COLO829 (cell line): ENCODE results near the gene PHYKPL.

Experiments
- DNase-seq: peaks from one replicate; pipeline ENCODE4 v3.0.0; 2012; ENCODE audit warnings: low spot score

The PHYKPL gene

DNA sequence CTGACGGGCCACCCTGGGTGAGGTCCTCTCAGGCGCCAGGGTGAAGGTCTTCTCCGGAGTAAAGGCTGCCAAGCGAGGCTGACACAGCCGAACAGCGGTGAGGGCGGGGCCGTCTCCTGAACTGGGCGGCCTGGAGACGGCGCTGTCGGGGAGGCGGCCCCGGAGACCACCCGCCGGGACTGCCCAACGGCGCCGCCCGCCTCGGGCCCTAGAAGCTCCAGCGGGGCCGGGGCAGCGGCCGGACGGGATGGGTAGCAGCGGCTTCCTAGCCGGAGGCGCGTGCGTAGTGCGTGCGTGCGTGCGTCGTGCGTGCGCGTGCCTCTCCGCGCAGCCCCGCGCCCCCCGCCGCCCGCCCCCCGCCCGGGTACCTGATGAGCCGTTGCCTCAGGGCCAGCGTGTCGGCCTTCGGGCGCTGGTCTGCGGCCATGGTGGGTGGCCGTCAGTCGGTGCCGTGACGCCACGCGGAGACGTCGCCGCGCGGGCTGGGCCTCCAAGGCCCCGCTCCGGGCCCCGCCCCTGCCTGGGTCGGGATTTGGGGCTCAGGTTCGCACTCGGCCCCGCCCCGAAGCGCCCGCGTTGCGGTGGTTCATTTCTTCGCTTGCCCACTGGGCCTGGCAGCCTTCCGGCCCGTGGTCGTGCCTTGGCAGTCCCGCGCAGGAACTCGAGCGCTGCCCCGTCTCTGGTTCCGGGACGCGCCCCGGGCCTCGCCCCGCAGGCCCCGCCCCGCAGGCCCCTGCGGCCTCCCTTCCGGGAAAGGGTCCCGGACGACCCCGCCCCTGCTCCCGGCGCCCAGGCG, at the start of gene PHYKPL:
Gene PHYKPL, minus strand, starts transcription at position 679 of the 796 bp plus-strand sequence. Its CDS starts 252 bp downstream, at position 427.
- DNase-seq = no peak

DNA sequence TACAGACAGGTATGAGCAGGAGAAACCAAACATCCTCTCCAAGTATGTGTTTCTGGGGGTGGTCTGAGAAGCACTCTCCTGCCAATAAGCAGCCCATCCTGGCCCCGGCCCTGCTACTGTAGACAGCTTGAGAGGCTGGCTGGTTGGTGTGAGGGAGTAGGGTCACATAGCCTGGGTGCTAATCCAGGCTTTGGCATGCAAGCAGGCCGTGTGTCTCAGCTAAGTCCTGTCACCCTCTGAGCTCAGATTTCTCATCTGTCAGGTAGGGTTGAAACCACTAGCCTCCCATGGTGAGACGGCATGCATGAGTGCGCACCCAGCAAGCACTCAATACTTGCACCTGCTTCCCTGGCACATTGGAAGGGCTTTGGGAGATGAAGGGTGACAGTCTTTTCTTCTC, 49.8 kb upstream of the PHYKPL start:
- DNase-seq = no peak

DNA sequence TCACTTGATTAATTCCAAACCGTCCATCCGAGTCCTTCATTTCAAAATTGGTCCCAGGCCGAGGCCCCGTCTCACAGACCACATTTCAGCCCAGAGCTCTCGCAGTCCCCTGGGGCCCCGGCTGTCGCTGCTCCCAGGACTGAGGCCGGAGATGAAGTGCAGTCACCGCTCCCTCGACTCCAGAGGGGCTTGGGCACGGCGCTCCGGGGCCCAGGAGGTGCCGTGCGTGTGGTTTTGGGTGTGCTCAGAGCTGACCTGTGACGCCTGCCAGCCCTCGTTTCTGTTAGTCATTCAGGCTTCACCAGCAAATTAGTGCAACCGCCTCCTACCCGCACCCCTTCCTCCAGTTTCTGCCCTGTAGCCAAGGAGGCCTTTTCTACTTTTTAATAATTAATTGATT, 48.7 kb upstream of the PHYKPL start:
- no peak for DNase-seq

GRCh38 chr5:178280631-178281030, 48.0 kb upstream of the PHYKPL start:
- DNase-seq = no peak

DNA sequence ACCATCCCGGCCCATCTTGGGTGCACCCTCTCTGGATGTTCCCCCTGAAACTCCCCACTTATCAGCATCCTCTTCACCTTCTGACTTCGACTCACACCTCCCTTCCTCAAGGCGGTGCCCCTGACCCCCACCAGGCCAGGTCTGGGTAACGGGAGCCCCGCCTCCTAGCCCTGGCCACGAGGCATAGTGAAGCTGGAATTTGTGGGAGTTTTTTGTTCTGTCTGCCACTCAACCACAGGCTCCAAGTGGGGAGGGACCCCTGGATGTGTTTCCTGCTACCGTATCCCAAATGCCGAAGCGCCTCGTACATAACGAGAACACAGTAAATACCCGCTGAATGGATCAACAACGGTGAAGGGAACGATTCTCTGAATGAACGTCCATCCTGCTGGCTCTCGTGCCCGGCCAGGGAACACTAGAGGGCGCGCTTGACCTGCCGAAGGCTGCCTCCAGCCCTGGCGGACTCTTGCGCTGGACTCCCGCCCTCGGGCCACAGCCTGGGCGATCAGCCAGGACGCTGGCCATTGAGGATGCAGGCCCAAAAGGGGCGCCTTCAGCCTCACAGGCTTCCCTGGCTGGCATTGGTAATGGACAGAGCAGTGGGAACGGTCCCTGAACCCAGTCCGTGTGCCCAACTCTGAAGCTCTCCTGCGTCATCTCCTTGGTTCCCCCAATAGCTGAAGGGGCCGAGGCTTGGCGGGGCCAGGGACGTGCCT, 47.3 kb upstream of the PHYKPL start:
- peak; percentile 64 for DNase-seq

DNA sequence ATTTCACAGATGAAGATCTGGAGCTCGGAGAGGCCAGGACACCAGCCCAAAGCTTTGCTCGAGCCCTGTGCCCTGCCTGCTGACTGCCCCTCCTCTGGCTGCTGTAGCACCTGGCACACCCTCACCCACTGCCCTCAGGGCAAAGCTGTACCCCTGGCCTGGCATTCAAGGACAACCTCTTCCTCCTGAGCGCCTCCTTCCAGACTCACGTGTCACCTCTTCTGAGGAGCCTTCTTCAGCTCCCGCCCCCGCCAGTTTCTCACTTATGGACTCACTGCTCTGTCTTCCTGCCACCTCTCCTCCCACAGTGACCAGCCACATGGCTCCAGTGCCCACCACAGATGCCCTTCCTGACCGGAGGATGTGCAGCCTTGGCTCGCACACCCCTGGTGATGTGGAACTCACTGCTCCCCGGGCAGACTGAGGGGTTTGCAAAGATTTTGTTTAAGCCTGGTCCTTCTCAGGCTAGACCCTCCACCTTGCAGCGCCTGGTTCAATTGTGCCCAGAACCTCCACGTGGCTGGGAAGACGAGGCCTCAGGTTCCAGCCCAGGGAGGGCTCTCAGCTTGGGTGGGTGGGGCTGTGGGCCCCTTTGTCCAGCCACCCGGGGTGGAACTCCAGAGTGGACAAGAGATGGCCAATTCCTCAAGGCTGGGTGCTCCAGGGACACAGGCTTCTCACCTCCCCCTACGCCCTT, 46.6 kb upstream of the PHYKPL start:
- no peak for DNase-seq

DNA sequence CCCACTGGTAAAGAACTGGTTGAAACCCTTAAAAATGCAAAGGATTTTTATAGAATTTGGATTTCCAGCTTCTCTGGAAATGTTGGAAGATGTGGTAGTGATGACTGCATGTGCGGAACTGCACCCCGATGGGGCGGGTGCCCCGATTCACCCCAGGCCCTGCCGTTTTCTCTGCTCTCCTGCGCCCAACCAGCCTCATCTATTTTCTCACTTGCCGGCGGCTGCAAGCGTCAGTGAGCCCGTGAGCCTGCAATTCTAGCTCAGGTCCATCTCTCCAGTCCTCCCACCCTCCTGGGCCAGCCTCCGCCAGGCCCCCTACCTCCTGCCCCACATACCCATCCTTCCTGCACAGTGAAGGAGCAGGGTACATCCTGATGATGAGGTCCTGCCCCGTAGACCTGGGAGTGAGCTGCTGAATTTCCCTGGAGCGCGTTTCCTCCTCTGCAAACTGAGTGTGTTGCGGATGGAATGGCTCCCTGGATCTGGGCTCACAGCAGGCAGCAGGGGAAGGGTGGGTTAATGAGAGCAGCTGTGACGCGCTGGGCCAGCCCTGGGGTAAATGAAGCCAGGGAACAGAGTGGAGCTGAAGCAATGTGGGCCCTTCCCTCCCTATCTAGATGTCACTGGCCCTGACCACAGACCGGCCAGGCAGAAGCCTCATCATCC, 45.9 kb upstream of the PHYKPL start:
- no peak for DNase-seq

DNA sequence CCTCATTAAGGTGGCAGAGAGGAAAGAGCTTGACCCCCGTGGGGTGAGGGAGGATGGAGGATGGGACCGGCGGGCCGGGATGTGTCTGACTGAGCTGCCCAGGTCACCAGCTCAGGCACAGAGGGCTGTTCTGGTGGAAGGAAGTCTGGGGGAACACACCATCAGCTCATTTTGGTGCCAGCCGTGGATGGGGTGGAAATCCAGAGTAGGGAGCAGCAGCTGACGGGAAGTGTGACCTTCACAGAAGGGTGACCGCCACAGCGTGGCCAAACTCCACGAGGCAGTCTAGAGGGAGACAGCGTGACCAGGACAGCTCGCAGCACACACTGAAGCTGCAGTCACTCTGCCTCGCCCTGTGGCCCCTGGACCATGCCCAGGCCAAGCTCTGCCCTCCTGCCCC, 45.3 kb upstream of the PHYKPL start:
- no peak for DNase-seq

- no peak for DNase-seq
Observed at GRCh38 chr5:178277346-178277745, 44.7 kb upstream of the PHYKPL start.

DNA sequence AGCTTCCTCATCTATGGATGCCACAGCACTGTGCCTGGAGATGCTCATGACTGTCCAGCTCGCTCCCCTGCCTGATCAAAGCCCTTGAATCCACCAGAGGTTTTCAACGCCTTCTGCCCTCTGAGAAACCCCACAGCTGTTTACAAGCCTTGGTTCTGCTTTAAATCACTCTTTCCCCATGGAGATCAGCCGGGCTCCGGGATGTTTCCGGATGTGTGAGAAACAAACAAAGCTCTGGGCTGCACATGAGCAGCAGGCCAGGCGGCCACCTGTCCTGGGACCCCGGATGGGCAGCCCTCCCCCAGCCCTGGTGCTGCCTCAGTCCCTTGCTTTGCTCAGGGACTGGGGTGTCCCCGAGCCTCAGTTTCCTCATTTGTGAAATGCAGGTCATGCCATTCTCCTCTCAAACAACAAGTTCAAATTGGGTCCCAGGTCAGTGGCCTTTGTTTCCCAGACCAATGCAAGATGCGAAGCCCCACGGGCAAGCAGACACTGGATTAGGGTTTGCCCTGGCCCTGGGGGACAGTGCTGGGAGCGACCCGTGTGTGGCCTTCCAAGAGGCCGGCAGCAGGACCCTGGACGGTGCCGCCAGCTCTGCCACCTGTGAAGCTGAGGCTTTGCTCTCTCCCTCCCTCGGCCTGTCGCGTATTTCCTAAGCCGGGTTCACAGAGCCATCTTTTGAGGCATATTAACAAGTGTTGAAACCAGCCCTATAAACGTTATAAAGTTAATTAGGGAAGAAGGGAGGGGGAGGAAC, 42.4 kb upstream of the PHYKPL start:
- DNase-seq = no peak

- DNase-seq = no peak
Observed at GRCh38 chr5:178273665-178274541, 41.3 kb upstream of the PHYKPL start.

GRCh38 chr5:178273041-178273440, 40.4 kb upstream of the PHYKPL start:
- DNase-seq = no peak

- no peak for DNase-seq
Observed at GRCh38 chr5:178272591-178272990, 40.0 kb upstream of the PHYKPL start.

DNA sequence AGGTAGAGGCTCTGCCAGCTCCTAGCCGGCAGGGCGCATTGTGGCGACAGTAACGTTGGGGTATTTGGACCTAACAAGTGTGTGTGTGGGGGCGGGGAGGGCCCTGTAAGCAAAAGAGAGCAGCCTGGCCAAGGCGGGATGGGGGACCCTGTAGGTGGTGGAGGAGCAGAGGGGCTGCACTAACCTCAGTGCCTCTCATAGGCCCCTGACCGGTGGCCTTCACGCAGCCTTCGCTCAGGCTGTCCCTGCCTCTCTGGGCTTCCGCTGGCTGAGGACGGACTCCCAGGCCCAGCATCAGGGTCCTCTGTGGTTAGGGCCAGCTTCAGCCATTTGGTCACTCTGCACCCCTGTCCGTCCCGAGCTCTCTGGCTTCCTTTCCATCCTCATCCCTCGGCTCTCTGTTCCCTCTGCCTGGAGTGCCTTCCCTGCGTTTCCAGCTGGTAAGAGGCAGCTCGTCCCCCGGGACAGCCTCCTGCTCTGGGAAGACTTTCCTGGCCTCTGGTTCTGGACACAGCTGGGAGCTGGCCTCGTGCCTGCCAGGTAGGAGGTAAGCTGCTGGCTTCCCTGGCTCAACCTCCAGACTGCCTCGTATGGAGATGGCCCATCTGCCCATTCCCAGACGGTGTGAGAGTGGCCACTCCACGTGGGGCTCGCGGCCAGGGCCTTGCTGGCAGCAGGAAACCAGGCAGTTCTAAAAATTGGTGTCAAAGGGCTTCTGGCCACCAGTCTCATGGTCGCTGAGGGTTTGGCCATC, 39.3 kb upstream of the PHYKPL start:
- no peak for DNase-seq

DNA sequence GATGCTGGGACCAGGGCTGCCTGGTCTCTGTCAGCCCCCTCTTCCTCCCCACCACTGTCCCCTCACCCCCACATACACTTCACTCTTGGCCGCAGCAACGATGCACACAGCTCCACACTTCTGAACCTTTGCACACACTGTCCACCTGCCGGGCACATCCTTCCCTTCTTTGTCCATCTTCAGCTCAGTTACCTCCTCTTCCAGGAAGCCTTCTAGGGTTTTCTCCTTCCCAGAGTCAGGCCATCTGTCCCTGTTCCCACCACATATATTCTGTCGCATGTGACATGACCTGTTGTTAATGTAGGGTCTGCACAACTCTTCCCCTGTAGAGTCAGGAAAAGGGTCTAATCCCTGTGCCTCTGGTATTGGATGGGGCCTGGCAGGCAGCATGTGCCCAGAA, 38.6 kb upstream of the PHYKPL start:
- DNase-seq = no peak

DNA sequence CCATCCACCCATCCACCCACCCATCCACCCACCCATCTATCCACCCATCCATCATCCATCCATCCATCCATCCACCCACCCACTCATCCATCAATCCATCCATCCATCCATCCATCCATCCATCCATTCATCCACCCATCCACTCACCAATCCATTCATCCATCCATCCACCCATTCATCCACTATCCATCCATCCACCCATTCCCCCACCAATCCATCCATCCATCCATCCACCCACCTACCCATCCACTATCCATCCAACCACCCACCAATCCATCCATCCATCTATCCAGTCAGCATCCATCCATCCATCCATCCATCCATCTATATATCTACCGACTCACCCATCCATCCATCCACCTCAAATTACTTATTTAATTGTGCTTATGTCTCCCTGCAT, 36.9 kb upstream of the PHYKPL start:
- no peak for DNase-seq

DNA sequence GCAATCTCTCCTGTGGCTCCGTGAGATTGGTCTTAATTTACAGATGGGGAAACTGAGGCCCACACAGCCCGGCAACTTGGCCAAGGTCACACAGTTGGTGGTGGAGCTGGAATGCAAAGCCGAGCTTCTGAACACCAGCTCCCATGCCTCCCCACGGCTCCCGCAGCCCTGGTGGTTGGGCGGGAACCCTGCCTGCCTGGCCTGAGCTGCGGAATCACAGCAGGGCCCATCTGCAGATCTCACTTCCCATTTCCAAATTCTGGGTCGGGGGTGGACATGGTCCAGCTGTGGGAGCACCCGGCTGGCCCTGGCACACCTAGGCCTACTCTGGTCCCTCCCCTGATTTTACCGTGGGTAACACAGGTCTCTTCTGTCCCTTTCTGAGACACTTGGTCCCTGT, 35.3 kb upstream of the PHYKPL start:
- no peak for DNase-seq

DNA sequence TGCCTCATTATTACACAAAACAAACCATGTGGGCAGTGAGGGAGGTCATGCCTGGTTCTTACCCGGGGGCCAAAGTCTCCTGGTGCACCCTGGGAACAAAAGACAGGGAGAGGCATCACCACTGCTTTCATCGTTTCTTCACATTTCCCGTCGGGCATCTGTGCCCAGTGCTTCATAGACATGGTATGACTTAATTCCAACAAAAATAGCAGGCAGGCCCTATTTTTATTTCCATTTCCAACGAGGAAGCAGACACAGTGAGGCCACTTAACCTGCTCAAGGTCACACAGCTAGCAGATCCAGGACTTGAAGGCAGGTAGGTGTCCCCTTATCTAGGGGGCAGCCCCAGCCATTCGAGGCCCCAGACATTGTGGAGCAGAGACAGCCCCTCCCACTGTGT, 34.6 kb upstream of the PHYKPL start:
- DNase-seq = no peak

GRCh38 chr5:178266581-178266980, 34.0 kb upstream of the PHYKPL start:
- no peak for DNase-seq

GRCh38 chr5:178265746-178266145, 33.1 kb upstream of the PHYKPL start:
- DNase-seq = no peak
